Fibroblast of peridontal ligament (primary cell): ENCODE data around the gene PCDHA11.
"Not testable (repeated sequence)": the region's sequence is repeated elsewhere in the genome, so short reads cannot be mapped to it uniquely, and the experiment has no call there.

Source experiments
- DNase-seq: peaks from one replicate; pipeline ENCODE4 v3.0.0-alpha.2; 2010; ENCODE audit errors: extremely low read depth

Gene PCDHA11

GRCh38 chr5:140848139-140849102, 20.3 kb upstream of the PCDHA11 start, which contains the start of gene PCDHA9:
Gene PCDHA9, plus strand, starts transcription at chr5:140848382. Its CDS starts 114 bp downstream, at chr5:140848496.
- DNase-seq, result not testable (repeated sequence)

DNA sequence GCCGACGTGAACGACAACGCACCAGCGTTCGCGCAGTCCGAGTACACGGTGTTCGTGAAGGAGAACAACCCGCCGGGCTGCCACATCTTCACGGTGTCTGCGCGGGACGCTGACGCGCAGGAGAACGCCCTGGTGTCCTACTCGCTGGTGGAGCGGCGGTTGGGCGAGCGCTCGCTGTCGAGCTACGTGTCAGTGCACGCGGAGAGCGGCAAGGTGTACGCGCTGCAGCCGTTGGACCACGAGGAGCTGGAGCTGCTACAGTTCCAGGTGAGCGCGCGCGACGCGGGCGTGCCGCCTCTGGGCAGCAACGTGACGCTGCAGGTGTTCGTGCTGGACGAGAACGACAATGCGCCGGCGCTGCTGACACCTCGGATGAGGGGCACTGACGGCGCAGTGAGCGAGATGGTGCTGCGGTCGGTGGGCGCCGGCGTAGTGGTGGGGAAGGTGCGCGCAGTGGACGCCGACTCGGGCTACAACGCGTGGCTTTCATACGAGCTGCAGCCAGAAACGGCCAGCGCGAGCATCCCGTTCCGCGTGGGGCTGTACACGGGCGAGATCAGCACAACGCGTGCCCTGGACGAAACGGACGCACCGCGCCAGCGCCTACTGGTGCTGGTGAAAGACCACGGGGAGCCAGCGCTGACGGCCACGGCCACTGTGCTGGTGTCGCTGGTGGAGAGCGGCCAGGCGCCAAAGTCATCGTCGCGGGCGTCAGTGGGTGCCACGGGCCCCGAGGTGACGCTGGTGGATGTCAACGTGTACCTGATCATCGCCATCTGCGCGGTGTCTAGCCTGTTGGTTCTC, 18.7 kb upstream of the PCDHA11 start:
- not testable (repeated sequence) for DNase-seq

GRCh38 chr5:140855772-140856674, 12.7 kb upstream of the PCDHA11 start, which contains the start of gene PCDHA10:
Gene PCDHA10, plus strand, starts transcription at chr5:140855897. Its CDS starts 152 bp downstream, at chr5:140856049.
- no peak for DNase-seq

- no peak for DNase-seq
Measured at GRCh38 chr5:140857177-140857986, 11.4 kb upstream of the PCDHA11 start.

DNA sequence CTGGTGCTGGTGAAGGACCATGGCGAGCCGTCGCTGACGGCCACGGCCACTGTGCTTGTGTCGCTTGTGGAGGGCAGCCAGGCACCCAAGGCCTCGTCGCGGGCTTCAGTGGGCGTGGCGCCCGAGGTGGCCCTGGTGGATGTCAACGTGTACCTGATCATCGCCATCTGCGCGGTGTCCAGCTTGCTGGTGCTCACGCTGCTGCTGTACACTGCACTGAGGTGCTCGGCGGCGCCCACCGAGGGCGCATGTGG, 10.8 kb upstream of the PCDHA11 start:
- no peak for DNase-seq

GRCh38 chr5:140862441-140863295, 6.1 kb upstream of the PCDHA11 start:
- DNase-seq, result no peak

DNA sequence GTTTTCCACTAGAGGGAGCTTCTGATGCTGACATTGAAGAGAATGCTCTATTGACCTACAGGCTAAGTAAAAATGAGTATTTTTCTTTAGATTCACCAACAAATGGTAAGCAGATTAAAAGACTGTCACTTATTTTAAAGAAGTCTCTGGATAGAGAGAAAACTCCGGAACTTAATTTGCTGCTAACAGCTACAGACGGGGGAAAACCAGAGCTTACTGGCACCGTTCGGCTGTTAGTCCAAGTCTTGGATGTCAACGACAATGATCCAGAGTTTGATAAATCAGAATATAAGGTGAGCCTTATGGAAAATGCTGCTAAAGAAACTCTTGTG, 764 bp downstream of the PCDHA11 start:
- DNase-seq, result no peak

DNA sequence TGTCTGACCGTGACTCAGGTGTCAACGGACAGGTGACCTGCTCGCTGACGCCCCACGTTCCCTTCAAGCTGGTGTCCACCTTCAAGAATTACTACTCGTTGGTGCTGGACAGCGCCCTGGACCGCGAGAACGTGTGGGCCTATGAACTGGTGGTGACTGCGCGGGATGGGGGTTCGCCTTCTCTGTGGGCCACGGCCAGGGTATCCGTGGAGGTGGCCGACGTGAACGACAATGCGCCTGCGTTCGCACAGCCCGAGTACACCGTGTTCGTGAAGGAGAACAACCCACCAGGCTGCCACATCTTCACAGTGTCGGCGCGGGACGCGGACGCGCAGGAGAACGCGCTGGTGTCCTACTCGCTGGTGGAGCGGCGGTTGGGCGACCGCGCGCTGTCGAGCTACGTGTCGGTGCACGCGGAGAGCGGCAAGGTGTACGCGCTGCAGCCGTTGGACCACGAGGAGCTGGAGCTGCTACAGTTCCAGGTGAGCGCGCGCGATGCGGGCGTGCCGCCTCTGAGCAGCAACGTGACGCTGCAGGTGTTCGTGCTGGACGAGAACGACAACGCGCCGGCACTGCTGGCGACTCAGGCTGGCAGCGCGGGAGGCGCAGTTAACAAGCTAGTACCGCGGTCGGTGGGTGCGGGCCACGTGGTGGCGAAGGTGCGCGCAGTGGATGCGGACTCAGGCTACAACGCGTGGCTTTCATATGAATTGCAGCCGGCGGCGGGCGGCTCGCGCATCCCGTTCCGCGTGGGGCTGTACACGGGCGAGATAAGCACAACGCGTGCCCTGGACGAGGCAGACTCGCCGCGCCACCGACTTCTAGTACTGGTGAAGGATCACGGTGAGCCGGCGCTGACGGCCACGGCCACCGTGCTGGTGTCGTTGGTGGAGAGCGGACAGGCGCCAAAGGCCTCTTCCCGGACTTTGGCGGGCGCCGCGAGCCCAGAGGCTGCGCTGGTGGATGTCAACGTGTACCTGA, 1.8 kb downstream of the PCDHA11 start:
- no peak for DNase-seq

GRCh38 chr5:140875085-140876065, 6.6 kb downstream of the PCDHA11 start, which contains the start of gene PCDHA12:
Gene PCDHA12, plus strand, starts transcription at chr5:140875308. Its CDS starts 165 bp downstream, at chr5:140875473.
- no peak for DNase-seq

DNA sequence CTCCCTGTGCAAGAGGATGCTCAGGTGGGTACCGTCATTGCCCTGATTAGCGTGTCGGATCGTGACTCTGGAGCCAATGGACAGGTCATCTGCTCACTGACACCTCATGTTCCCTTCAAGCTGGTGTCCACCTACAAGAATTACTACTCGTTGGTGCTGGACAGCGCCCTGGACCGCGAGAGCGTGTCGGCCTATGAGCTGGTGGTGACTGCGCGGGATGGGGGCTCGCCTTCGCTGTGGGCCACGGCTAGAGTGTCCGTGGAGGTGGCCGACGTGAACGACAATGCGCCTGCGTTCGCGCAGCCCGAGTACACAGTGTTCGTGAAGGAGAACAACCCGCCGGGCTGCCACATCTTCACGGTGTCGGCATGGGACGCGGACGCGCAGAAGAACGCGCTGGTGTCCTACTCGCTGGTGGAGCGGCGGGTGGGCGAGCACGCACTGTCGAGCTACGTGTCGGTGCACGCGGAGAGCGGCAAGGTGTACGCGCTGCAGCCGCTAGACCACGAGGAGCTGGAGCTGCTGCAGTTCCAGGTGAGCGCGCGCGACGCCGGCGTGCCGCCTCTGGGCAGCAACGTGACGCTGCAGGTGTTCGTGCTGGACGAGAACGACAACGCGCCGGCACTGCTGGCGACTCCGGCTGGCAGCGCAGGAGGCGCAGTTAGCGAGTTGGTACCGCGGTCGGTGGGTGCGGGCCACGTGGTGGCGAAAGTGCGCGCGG, 7.9 kb downstream of the PCDHA11 start:
- DNase-seq, result not testable (repeated sequence)

DNA sequence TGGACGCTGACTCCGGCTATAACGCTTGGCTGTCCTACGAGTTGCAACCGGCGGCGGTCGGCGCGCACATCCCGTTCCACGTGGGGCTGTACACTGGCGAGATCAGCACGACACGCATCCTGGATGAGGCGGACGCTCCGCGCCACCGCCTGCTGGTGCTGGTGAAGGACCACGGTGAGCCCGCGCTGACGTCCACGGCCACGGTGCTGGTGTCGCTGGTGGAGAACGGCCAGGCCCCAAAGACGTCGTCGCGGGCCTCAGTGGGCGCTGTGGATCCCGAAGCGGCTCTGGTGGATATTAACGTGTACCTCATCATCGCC, 8.5 kb downstream of the PCDHA11 start:
- DNase-seq, result no peak

DNA sequence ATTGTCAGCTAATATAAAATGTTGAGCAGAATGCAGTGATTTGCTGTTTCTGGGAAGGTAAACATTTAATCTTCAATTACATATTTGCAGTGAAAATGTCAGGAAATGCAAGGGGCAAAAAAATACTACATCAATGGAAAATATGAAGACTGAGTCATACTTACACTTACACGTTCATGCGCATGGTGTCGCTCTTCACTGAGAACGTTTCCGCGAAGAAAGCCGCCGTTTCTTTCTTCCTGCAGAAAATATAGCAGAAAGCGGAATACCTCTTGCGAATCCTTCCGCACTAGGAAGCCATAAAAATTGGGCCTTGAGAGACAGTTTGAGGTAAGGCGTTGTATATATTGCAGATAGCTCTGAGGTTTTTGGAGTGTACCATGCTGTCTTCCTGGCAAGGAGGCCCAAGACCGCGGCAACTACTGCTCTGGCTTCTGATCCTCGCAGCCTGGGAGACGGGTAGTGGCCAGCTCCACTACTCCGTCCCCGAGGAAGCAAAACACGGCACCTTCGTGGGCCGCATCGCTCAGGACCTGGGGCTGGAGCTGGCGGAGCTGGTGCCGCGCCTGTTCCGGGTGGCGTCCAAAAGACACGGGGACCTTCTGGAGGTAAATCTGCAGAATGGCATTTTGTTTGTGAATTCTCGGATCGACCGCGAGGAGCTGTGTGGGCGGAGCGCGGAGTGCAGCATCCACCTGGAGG, 13.3 kb downstream of the PCDHA11 start, which contains the start of gene PCDHA13:
Gene PCDHA13, plus strand, starts transcription at position 236 of the 702 bp plus-strand sequence. Its CDS starts 145 bp downstream, at position 381.
- no peak for DNase-seq

DNA sequence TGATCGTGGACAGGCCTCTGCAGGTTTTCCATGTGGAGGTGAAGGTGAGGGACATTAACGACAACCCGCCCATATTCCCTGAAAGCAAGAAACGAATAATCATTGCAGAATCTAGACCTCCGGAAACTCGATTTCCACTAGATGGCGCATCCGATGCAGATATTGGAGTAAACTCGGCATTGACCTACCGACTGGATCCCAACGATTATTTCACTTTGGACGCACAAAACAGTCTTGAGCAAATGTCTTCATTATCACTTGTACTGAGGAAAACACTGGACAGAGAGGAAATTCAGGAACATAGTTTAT, 13.8 kb downstream of the PCDHA11 start:
- no peak for DNase-seq

GRCh38 chr5:140883373-140883772, 14.6 kb downstream of the PCDHA11 start:
- no peak for DNase-seq

DNA sequence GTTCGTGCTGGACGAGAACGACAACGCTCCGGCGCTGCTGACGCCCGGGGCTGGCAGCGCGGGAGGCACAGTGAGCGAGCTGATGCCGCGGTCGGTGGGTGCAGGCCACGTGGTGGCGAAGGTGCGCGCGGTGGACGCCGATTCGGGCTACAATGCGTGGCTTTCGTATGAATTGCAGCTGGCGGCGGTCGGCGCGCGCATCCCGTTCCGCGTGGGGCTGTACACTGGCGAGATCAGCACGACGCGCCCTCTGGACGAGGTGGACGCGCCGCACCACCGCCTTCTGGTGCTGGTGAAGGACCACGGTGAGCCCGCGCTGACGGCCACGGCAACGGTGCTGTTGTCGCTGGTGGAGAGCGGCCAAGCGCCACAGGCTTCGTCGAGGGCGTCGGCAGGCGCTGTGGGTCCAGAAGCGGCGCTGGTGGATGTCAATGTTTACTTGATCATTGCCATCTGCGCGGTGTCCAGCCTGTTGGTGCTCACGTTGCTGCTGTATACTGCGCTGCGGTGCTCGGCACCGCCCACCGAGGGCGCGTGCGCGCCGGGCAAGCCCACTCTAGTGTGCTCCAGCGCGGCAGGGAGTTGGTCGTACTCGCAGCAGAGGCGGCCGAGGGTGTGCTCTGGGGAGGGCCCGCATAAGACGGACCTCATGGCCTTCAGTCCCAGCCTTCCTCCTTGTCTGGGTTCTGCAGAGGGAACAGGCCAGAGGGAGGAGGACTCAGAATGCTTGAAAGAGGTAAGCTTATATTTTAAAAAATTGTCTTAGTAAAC, 15.4 kb downstream of the PCDHA11 start:
- DNase-seq, result no peak

DNA sequence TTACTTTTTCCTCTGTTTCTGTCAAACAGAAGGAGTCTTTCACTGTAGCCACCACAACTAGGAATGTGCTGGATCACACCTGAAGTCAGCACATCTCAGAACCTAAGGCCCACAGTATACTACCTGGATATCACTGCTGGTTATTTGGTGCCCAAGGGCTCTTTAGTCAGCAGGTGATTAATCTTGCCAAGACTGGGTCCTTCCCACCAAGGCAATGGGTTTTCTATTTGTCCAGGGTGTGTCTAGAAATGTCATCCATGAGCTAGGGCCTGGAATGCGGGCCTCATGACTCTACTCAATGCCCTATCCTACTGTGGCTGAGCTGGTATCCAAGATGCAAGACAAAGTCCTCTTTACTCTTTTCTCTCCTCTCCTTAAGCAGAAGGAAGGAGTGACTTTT, 47.6 kb downstream of the PCDHA11 start:
- no peak for DNase-seq
